Panc1 (cell line): ENCODE results near the gene ORMDL2.
"Not testable (repeated sequence)": the region's sequence is repeated elsewhere in the genome, so short reads cannot be mapped to it uniquely, and the experiment has no call there.

Experiments used
- CTCF ChIP-seq: fragments of 450-650 bp; IDR thresholded peaks from 2 replicates; pipeline ENCODE4 v1.5.1; 2017; ENCODE audit warnings: mild to moderate bottlenecking
- POLR2AphosphoS5 ChIP-seq: IDR thresholded peaks from 2 replicates; pipeline ENCODE4 v1.6.1; 2012; ENCODE audit warnings: mild to moderate bottlenecking, low read depth, low read length, moderate library complexity

DNA sequence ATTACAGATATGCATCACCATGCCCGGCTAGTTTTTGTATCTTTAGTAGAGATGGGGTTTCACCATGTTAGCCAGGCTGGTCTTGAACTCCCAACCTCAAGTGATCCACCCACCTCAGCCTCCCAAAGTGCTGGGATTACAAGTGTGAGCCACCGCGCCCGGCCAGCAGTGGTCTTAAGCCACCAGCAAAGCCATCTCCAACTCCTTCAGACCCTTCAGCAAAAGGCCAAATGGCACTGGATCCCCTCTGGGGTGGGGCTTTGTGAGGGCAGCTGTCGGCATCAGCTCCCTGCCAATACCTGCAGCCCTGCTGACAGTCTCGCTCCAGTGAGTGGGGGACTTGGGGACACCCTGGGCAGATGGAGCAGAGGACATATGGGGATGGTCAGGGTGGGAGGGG is 16.6 kb downstream of the ORMDL2 start:
- not testable (repeated sequence) for TF ChIP-seq CTCF, POLR2AphosphoS5
